Gastroesophageal sphincter (tissue), 3 donors: Measurements from ENCODE around the gene TNS3.

Experiments used
- EP300 ChIP-seq: sonication (generic); formaldehyde crosslinking; IDR thresholded peaks from one replicate; pipeline ENCODE4 v1.6.1; 2017; ENCODE audit warnings: antibody characterized with exemption, mild to moderate bottlenecking
- POLR2A ChIP-seq, 2 donors: fragments of 450-650 bp; IDR thresholded peaks; one replicate each; pipeline ENCODE4 v1.6.1; 2017; ENCODE audit warnings: antibody characterized with exemption in 2 of 2, mild to moderate bottlenecking in 2 of 2, moderate library complexity in 1 of 2
- POLR2AphosphoS5 ChIP-seq: sonication (generic); formaldehyde crosslinking; IDR thresholded peaks from one replicate; pipeline ENCODE4 v1.6.1; 2017; ENCODE audit warnings: antibody characterized with exemption
- TF ChIP-seq, protein P1 (sequence below), 4 experiments: fragments of 200-600 bp in 2 of 4; fragments of 450-650 bp in 2 of 4; sonication (generic) in 1 of 4; IDR thresholded peaks; one replicate each; pipeline ENCODE4 v1.5.1; 2017 to 2019; ENCODE audit warnings: antibody characterized with exemption in 4 of 4, mild to moderate bottlenecking in 2 of 4, moderate library complexity in 2 of 4

DNA sequence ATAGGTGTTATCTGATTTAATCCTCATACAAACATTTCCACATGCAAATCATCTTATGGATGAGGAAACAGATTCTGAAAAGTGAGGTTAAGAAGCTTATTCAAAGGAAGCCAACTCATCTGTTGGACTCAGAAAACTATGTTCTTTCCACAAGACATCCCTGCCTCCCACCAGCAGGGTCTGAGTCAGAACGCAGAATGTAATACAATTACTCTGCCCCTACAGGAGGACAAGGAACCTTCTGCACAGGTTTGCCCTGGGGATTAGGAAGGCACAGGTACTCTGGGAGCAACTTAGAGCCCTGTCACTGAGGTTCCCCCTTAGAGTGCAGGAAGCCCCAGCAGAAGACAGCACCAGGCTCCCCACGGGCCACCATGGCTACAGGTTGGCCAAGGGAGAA, 255.7 kb downstream of the TNS3 start:
- TF ChIP-seq, protein P1, sequence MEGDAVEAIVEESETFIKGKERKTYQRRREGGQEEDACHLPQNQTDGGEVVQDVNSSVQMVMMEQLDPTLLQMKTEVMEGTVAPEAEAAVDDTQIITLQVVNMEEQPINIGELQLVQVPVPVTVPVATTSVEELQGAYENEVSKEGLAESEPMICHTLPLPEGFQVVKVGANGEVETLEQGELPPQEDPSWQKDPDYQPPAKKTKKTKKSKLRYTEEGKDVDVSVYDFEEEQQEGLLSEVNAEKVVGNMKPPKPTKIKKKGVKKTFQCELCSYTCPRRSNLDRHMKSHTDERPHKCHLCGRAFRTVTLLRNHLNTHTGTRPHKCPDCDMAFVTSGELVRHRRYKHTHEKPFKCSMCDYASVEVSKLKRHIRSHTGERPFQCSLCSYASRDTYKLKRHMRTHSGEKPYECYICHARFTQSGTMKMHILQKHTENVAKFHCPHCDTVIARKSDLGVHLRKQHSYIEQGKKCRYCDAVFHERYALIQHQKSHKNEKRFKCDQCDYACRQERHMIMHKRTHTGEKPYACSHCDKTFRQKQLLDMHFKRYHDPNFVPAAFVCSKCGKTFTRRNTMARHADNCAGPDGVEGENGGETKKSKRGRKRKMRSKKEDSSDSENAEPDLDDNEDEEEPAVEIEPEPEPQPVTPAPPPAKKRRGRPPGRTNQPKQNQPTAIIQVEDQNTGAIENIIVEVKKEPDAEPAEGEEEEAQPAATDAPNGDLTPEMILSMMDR (IDR thresholded peaks at IDR 0.05) = no peak
- TF ChIP-seq POLR2A (IDR thresholded peaks at IDR 0.05) (no peak), EP300 (no peak), POLR2AphosphoS5 (no peak)
